ENCODE data around the gene CDH23. TPM values are rescaled to one million over a fixed set of nuclear protein-coding genes. Genes with fewer than 3 reads are reported as not detected.

Gene CDH23
- total RNA-seq, 2 donors from 2014 or later, result 1.4 to 1.6 TPM

DNA sequence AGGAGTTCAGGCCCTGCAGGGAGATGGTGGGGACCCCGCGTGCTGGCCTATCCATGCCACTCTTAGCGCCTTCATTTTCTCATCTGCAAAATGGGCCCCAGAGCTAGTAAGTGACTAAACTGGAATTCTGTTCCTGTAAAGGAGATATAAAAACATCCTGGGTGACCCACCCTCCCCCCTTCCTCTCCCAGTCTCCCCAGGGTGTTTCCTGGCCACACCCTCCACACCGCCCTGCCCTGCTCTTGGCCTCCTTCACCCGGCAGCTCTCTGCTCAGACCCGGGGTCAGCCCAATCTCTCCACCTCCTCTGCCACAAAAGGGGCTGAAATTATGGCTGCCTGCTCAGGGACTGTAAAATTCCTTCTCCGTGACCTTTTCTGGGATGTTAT is 252.2 kb downstream of the CDH23 start:
- DNase-seq, result peak; percentile 82
- H3K36me3 ChIP-seq, result no peaks in the 10 kb centered on the region
- intact Hi-C loops (cut with DNase I), result no loop called here
- no peaks in the 10 kb centered on the region for H3K27me3 ChIP-seq
- H3K9me3 ChIP-seq, result no peaks in the 10 kb centered on the region
- H3K9ac ChIP-seq (ENCODE audit: low read depth in 2 of 2, low read length in 2 of 2), result no peak overlapping the region
- peak overlapping the region; percentile 24 for H3K27ac ChIP-seq
- H3K4me1 ChIP-seq, result no peaks in the 10 kb centered on the region
- TF ChIP-seq, protein P1, sequence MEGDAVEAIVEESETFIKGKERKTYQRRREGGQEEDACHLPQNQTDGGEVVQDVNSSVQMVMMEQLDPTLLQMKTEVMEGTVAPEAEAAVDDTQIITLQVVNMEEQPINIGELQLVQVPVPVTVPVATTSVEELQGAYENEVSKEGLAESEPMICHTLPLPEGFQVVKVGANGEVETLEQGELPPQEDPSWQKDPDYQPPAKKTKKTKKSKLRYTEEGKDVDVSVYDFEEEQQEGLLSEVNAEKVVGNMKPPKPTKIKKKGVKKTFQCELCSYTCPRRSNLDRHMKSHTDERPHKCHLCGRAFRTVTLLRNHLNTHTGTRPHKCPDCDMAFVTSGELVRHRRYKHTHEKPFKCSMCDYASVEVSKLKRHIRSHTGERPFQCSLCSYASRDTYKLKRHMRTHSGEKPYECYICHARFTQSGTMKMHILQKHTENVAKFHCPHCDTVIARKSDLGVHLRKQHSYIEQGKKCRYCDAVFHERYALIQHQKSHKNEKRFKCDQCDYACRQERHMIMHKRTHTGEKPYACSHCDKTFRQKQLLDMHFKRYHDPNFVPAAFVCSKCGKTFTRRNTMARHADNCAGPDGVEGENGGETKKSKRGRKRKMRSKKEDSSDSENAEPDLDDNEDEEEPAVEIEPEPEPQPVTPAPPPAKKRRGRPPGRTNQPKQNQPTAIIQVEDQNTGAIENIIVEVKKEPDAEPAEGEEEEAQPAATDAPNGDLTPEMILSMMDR (IDR thresholded peaks at IDR 0.05), result no peak
- no peak overlapping the region for H3K4me3 ChIP-seq

DNA sequence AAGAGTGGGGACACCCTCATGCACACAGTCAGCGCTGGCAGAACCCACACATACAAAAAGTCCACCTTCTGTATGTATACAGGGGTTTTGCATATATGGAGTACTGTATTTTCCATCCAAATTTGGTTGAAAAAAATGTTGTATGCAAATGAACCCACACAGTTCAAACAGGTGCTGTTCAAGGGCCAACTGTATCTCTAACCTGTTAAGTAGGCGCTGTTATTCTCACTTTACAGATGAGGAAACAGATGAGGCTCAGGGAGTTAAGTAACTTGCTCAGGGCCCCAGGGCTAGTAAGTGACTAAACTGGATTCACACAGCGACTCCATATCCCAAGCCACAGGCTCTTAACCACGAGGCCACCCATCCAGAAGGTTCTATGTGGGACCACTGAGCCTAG is 252.9 kb downstream of the CDH23 start:
- TF ChIP-seq, protein P1 (IDR thresholded peaks at IDR 0.05), result no peak
- Histone ChIP-seq H3K27ac (peak overlapping the region; percentile 24), H3K4me1 (no peaks in the 10 kb centered on the region), H3K9ac (ENCODE audit: low read depth in 2 of 2, low read length in 2 of 2) (no peak overlapping the region), H3K9me3 (no peaks in the 10 kb centered on the region), H3K27me3 (no peaks in the 10 kb centered on the region), H3K36me3 (no peaks in the 10 kb centered on the region), H3K4me3 (no peak overlapping the region)
- DNase-seq, result no peak
- intact Hi-C loops (cut with DNase I), result no loop called here

DNA sequence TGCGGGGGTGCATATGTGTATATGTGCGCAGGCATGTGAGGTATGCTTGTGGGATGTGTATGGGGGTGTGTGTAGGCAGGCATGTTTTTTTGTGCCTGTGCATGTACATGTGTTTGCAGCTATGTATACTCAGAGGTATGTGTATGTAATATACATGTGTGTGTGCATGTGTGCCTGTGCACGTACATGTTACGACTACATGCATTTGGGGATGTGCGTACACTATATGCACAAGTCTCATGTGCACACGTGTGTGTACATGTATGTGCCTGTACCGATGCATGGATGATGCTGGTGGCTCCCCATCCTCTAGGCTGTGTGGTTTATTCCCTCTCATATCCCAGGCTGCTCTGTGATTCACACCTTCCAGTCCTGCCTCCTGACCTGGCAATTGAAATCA is 253.7 kb downstream of the CDH23 start:
- no peaks in the 10 kb centered on the region for H3K36me3 ChIP-seq
- TF ChIP-seq, protein P1 (IDR thresholded peaks at IDR 0.05), result no peak
- no peak overlapping the region for H3K9ac ChIP-seq (ENCODE audit: low read depth in 2 of 2, low read length in 2 of 2)
- intact Hi-C loops (cut with DNase I), result no loop called here
- no peak overlapping the region for H3K4me3 ChIP-seq
- H3K4me1 ChIP-seq, result no peaks in the 10 kb centered on the region
- H3K27ac ChIP-seq, result no peak overlapping the region
- no peak for DNase-seq
- no peaks in the 10 kb centered on the region for H3K9me3 ChIP-seq
- no peaks in the 10 kb centered on the region for H3K27me3 ChIP-seq

DNA sequence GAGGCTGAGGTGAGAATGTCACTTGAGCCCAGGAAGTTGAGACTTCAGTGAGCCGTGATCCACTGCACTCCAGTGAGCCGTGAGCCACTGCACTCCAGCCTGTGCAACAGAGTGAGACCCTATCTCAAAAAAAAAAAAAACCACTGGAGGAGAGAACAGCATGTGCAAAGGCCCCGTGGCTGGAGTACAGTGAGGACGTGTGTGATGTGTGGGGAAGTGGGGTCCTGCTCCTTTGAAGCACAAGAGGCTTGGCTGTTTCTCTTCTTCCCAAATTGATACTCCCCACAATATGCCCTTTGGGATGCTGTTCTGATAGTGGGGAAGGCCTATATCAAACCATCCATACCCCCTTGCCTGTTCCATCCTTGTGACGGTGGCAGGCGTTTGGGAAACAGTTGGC is 254.7 kb downstream of the CDH23 start:
- H3K4me3 ChIP-seq, result no peak overlapping the region

DNA sequence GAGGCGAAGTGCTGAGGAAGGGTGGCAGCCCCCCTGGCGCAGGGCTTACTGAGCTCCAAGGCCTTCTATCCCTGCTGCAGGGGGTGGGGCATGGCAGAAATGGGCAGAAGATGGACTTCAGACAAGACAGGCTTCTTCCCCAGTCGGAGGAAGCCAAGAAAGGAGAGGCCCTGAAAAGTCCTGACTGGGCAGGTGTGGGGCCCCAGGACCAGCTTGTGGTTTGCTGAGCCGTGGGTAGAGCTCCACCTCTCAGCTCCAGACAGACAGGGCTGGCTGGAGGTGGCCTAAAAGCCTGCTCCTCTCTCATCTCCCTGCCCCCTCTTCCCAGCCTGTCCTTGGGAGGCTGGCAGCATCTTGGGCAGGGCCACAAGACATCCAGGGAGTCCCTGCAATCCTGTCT is 255.2 kb downstream of the CDH23 start:
- Histone ChIP-seq H3K27ac (no peak overlapping the region), H3K4me1 (no peaks in the 10 kb centered on the region), H3K36me3 (no peaks in the 10 kb centered on the region), H3K27me3 (no peaks in the 10 kb centered on the region), H3K9me3 (no peaks in the 10 kb centered on the region), H3K9ac (ENCODE audit: low read depth in 2 of 2, low read length in 2 of 2) (no peak overlapping the region), H3K4me3 (no peak overlapping the region)
- intact Hi-C loops (cut with DNase I), result no loop called here
- DNase-seq, result no peak
- TF ChIP-seq, protein P1 (IDR thresholded peaks at IDR 0.05), result no peak

More for the DNA sequence above, 254.7 kb downstream of the CDH23 start:
- DNase-seq, result no peak
- TF ChIP-seq, protein P1 (IDR thresholded peaks at IDR 0.05), result no peak
- Histone ChIP-seq H3K9ac (ENCODE audit: low read depth in 2 of 2, low read length in 2 of 2) (no peak overlapping the region), H3K27me3 (no peaks in the 10 kb centered on the region), H3K4me1 (no peaks in the 10 kb centered on the region), H3K27ac (no peak overlapping the region), H3K36me3 (no peaks in the 10 kb centered on the region), H3K9me3 (no peaks in the 10 kb centered on the region)
- intact Hi-C loops (cut with DNase I), result no loop called here

DNA sequence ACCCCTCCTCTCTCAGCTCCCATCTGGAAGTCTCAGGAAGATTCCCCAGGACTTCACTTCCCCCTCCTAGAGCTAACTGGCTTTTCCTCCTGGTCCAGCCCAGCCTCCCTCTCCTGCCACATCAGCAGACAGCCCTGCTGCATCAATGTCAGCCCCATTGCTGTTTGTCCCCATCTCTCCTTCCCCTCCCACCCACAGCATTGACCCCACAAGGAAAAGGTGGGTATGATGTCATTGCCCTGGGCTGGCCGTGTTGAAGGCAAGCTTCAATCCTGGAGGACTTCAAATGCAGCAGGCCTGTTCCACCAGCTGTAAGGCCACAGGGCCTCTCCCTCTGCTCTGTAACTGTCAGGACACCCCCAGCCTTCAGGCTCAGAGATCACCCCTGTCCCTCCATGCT is 256.3 kb downstream of the CDH23 start:
- H3K27ac ChIP-seq, result no peak overlapping the region
- TF ChIP-seq, protein P1 (IDR thresholded peaks at IDR 0.05), result no peak
- no peaks in the 10 kb centered on the region for H3K4me1 ChIP-seq
- no peak for DNase-seq
- no peaks in the 10 kb centered on the region for H3K36me3 ChIP-seq
- no peaks in the 10 kb centered on the region for H3K9me3 ChIP-seq
- no peak overlapping the region for H3K4me3 ChIP-seq
- no peak overlapping the region for H3K9ac ChIP-seq (ENCODE audit: low read depth in 2 of 2, low read length in 2 of 2)
- intact Hi-C loops (cut with DNase I), result no loop called here
- H3K27me3 ChIP-seq, result no peaks in the 10 kb centered on the region

Measured in colonic mucosa (tissue), 4 donors.